HG03139 (cell line): Measurements from ENCODE around the gene ATP6V1B1.
"Not testable (repeated sequence)": the region's sequence is repeated elsewhere in the genome, so short reads cannot be mapped to it uniquely, and the experiment has no call there.

Source experiments
- ATAC-seq: cut with Tn5 transposase; IDR thresholded peaks from one replicate; pipeline ENCODE4 v1.9.1; 2021; ENCODE audit not compliant: unreplicated experiment

Gene ATP6V1B1

DNA sequence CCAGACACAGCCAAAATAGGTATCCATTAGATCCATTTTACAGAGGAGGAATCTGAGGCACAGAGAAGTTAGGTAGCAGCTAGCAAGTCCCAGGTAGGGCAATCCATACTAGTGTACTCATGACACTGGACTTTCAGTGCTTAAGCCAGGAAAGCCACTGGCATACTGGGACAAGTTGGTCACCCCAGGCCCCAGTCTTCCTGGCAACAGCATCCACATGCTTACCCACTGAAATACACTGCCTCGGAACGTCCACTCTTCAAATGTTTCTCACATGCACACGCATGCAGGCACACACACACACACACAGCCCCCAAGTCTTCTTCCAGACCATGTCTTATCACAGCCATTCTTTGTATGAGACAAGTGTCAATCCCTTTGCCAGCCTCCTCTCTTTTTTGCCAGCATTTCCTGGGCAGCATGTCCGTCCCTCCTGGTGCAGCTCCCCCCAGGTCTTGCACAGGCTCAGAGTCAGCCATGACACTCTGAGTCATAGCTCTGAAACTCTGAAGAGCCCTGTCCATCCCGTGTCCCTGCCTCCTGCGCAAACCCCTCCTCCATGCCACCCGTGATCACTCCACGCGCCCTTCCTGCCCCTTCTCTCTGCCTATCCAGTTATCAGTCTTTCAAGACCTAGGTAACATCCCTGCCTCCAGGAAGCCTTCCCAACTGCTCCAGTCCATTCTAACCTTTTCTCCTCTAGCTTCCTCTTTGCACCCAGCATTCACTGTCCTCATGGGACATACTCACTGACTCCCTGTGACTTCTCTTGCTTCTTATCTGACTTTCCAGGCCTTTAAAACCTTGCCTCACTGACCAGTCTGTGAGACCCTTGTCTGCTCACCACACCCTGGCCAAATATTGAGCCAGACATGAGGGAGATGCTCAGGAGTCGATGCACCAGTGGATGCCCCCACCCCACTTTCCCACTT is 69.8 kb downstream of the ATP6V1B1 start:
- no peak for ATAC-seq

DNA sequence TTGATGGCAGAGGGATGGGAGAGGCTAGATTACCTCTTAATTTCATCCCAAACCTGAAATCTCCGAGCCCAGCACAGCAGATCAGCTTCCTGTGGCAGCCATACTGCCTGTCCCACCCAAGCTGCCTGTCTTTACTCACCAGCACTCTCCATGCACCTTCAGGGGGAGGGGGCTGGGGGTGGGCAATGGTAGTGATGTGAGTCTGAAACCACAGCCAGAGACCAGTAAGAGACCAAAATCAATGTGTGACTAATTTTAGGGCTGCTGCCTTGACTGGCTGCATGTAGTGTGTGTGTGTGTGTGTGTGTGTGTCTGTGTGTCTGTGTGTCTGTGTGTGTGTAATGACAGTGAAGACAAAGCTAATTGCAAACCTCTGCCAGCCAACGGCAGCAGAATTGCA is 70.6 kb downstream of the ATP6V1B1 start:
- no peak for ATAC-seq

DNA sequence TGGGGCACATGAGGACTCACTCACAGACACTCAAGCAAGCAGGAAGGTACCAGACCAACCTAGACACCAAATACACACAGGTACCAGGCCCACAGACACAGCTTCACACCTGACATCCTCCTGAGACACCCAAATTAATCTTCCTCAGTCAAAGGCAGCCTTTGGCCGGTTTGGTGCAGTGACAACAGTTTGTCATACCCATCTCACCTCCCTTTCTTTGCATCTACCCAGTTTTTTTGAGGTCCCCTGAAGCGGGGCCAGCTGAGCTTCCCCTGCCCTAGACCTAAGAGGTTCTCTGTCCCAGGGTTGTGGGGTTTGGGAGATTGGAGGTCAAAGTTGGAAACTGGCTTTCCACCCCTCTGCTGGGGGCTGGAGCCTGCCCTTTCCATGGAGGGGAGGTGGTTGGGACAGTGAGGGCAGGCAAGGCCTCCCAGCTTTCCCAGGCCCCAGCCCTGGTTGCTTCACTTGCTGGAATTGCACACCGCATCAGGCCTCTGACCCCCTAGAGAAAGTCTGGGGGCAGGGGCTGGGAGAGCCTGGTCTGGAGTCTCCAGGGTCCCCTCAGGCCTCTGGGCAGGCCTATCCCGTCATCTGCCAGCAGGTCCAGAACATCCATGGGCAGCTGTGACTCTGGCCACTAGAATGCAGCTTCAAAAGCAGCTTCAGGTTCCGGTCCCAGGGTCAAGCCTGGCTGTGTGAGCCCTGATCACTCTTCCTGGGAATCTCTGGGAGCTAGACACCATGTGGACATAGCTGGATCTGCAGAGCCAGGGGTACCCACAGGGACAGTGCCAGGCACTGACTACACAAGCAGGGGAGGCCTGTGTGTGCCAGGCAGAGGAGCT is 71.5 kb downstream of the ATP6V1B1 start:
- no peak for ATAC-seq

DNA sequence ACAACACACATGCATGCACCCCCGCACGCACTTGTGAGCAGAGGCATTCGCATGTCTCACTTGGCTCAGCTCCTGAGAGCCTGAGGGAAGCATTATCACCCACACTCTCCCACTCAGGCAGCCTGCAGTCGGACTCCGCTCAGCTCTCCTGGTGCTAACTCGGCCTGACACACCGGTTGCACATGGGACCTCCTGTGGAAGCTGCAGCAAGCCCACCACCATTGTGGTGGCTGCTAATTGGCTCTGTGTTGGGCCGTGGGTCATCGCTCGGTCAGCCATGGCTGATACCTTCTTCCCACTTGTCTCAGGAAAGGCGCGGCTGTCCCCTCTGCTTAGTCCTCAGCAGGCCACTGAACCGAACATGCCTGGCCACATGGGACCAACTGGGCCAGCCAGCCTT is 72.6 kb downstream of the ATP6V1B1 start:
- no peak for ATAC-seq

DNA sequence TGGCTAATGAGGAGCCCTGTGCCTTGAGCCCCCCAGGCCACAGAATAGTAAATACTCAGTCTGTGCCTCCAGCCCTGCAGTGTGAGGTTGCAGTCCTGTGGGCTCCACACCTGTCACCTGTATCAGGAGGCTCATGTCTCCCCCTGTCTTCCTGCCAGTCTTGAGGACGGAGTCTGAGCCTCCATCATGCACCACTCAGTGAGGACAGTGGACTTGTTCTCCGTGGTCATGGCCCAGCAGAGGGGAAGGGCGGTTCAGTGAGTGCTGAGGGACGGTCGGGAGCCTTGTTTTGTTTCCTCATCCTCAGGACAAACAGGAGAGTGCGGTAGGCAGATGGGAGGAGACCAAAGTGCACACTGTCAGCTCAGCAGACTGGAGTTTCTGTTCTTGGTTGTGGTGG is 76.1 kb downstream of the ATP6V1B1 start:
- ATAC-seq, result not testable (repeated sequence)
